Ammon's horn (tissue), 1 donor: ENCODE data around the gene SFI1.

Source experiments
- DNase-seq: peaks from one replicate; pipeline ENCODE4 v3.0.0-alpha.2; 2016; ENCODE audit warnings: low spot score

Gene SFI1

DNA sequence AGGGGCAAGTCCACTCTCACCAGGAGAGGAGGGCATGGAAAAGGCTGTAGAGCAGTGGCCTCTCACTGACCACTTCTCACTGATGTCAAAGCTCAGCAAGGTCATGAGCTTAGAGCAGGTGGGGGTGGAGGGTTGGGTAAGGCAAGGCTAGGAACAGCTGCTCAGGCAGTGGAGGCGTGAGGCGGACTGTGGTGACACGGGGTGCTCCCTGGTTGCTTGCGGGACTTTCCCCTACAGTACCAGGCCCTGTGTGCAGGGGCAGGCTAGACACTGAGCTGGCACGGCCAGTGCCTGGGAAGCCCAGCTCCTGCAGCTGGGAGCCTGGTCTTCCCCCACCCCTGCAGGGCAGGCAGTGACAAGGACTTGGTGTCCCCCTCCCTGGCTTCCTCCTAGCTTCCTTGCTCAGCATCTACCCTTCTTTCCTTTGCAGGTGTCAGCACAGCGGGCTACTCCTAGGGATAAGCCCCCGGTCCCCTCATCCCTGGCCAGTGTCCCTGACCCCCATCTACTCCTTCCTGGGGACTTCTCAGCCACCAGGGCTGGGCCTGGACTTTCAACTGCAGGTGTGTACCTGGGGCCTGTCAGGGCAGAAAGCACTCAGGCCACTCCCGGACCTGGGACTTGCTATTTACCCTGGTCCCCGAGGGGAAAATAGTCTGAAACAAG lies 120.1 kb downstream of the SFI1 start:
- no peak for DNase-seq

DNA sequence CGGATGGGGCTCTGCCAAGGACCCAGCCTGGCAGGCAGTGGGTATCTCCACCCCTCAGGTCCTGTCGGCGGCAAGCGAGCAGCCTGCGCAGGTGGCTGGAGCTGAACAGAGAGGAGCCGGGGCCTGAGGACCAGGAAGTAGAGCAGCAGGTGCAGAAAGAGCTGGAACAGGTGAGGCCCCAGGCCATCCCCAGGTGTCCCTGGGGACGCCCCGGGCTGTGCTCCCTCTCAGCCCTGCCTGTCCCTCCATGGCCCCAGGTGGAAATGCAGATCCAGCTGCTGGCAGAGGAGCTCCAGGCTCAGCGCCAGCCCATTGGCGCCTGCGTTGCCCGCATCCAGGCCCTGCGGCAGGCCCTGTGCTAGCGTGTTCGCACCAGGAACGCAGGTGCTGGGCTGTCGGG lies 121.7 kb downstream of the SFI1 start:
- DNase-seq: no peak

DNA sequence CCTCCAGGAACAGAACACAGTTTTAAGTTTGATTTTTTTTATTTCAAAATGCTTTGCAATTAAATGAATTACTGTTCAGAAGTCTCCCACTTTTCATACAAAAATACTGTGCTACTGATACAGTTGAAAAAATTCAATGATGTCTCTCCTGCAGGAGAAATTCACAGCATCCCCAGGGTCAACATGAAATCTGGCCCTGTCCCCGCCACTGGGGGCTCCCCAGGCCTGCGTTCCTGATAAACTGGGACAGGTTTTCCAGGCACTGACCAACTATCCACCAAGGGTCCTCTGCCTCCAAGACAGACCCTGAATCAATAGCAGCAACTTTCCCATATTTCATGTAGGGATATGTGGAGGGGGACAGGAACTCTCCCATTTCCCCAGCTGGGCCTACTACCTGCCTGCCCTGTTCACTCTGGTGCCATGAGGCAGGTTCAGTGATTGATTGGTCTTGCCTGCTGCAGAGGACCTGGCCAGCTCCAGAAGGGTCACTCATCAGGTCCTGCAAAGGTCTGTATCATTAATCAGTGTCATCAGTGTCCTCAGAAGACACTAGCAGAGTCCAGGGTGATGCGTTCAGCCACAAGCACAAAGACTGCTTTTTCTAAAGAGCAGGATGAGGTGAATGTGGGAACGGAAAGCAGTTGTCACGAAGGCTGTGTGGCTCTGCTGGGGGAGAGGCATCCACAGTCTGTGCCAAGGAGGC lies 122.3 kb downstream of the SFI1 start:
- DNase-seq: no peak

DNA sequence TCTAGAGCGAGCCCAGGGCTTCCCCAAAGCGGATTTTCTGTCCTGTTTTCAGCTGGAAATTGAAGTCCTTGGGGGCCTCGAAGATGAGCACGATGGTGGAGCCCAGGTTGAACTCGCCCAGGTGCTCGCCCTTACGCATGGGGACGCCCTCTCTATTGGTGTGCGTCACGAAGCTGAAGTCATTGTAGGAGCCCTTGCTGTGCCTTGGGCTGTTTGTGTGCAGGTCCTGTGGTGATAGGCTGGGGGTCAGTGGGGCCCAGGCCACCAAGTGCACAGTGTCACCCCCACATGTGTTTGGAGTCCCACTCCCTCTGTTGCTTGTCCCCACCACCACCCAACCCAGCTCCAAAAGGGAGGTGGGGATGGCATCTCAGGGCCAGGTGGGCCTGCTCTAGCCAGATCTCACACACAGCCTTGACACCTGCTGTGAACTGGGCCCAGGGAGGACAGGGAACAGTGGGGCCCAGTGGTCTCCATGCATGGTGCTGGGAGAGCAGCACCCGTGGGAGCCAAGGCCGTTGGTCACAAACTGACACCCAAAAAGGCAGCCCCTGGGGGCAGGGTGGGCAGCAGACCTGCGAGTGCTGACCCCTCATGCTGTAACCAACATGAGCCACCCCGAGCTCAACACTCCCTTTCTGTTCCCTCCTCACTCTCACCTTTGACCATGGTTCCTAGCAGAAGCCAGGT lies 123.4 kb downstream of the SFI1 start:
- DNase-seq: no peak

DNA sequence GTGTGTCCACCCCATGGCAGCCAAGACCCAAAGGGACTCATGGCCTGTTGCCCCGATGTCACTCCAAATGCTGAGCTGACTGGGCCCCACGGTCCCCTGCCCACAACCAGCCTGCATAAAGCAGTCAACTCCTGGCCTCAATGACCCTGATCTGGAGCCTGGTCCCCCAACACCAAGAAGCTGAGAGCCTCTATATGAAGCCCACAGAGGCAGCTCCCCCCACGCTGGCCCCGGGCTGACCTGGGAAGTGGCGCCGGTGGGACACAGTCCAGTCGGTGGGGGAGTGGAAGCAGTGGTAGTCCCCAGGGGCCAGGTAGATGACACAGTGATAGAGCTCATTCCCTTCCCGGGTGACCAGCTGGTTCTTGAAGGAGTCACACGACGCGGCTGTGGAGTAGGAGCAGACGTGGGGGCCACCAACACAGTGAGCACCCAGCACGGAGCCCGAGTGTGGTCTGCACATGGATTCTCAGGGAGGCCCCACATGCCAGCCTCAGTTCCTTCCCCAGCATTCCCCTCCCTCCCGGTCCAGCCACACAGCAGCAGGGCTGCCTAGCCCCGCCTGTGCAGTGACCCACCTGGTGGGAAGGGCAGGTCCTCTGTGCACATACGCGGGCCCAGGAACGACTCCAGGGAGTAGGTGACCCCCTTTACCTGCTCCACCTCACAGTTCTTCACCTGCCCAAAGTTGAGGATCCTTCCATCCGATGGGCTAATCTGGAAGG lies 124.6 kb downstream of the SFI1 start:
- no peak for DNase-seq

DNA sequence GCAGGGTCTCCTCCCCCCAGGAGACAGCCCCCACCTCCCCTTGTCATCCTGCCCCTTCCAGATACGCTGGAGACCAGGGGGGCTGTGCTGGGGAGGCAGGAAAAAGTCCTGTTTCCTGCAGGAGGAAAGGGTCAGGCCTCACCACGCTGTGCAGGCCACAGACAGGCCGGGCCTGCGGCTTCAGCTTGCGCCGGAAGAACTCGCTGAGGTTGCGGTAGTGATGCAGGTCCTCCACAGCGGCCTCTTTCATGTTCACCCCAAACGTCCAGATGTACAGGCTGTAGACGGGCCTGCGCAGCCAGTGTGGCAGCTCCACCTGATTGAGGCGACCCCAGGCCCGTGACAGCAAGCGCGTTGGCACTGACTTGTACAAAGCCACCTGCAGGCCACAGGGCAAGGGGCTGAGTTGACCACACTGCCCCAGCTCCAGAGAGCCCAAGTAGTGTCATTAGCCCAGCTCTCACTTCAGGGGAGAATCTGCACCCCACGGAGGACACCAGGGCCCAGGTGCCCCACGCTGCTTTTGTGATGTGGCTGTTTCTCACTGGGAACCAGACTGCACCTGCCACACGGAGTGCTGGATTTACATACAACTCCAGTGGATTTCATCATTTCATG lies 125.3 kb downstream of the SFI1 start:
- DNase-seq: no peak

DNA sequence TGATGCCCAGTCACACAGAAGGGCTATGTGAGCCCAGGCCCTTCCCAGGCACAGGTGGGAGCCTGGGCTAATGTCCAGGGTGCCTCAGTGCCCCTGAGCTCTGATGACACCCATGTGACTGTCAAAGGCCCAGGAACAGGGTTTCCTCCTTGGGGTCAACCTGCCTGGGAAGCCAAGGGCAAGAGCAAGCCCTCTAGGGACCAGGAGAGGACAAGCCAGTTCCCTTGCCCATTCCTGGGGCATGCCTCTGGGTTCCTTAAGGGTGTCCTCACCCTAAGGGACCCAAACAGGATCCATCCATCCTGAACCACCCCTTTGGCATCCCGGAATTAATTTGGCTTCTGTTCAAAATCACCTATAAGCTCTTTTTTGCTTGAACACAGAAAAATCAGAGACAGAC lies 126.6 kb downstream of the SFI1 start:
- DNase-seq: no peak

DNA sequence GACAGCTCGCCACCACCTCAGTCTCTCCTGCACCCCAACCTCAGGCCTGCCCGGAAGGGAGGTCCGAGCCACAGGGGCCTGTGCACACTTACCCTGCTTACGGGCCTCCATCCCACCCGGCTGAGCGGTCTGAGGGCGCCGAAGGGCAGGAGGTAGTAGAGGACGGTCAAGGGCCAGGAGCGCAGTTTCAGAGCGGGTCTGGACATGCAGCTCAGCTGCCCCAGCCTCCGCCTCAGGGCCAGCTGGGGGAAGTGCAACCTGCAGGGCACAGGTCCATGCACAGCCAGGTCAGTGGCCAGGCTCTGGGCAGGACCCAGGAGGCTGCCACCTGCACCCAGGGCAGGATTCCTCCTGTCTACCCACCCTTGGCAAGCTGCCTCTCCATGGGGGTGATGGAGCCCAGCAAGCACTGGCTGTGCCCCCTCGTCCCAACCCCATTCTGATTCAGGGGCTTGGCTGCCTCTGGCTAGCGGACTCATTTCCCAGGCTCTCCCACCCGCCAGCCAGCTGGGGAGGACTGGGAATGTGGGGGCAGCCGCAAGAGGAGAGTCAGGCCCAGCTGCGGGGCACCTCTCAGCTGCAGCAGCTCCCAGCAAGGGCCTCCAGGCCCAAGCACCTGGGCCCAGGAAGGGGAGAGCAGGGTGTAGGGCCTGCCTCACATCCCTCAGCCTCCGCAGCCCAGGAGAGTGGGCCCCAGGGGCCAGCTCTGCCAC lies 127.4 kb downstream of the SFI1 start:
- DNase-seq: no peak

DNA sequence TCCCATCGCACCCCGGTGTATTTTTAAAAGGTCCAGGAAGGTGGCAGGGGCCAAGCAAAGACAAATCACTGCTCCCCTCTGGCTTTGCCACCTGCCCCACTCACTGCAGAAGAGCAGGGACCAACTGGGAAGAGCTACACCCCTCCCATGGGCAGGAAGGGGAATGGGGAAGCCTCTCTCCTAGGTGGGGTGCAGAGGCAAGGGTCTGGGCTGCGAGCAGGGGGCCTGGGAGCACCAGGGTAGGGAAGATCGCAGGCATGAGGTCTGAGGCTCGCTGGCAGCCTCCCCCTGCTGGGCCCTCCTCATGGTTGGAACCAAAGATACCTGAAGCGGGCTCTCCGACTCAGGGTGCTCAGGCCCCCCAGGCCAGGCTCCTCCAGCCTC lies 128.9 kb downstream of the SFI1 start:
- no peak for DNase-seq

DNA sequence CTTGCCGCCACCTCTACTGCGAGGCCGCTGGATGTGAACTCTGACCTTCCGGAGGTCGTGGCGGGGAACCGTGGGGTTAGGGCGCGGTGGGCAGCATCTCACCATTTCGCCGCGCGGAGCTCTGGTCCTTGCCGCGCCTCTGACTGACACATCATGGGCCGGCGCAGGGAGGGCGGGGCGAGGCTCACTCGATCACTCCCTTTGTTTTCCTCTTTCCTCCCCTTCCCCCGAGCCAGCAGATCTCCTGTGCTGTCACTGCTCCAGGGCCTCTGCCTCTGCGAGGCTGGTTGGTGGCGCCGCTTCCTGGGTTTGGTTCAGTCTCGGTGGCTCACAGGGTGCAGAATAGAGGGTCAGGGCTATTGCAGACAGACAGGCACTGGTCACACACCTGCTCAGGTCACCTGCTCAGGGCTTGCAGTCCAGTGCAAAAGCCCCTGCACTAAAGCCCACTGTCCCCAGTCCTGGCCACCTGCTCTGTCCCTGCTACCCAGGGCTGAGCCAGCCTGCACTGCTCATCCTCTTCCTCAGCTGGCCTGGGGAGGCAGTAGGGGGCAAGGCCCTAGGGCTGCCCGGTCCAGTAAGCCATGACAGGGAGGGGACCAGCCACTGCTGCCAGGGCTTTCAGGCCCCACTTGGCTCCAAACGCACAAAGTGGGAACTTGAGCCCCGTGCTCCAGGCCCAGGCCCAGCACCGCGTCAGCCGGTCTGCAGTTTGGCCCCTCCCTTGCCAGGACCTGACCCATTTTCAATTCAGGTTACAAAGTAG lies 129.5 kb downstream of the SFI1 start:
- peak; percentile 85 for DNase-seq

DNA sequence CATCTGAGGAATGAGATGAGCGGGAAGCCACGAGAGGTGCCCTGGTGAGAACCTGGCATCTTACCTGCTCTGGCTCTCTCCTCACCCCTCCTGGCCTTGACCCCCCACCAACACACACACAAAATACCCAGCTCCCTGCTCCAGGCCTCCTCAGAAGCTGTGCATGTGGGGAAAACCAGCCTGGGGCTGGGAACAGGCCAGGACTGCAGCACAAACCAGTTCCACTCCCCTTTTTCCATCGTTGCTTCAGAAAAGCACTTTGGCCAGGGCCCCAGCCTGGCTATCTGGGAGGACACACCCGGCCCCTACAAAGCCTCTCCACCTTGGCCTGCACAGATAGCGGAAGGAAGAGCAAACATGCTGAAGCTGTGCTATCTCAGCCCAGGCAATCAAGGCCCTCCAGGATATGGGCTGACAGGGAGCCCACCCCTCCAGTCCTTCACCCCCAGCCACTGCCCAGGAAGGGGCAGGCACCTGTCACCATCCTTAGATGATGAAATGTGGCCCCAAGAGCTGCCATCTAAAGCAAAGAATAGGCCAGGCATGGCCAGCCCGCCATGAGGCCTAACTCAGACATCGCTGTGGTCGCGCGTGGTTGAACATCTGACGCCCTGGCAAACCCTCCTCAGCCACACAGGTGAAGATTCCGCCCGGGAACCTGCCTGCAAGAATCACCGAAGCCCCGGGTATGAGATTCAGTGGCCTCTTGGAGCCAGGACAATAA lies 130.3 kb downstream of the SFI1 start:
- DNase-seq: no peak

DNA sequence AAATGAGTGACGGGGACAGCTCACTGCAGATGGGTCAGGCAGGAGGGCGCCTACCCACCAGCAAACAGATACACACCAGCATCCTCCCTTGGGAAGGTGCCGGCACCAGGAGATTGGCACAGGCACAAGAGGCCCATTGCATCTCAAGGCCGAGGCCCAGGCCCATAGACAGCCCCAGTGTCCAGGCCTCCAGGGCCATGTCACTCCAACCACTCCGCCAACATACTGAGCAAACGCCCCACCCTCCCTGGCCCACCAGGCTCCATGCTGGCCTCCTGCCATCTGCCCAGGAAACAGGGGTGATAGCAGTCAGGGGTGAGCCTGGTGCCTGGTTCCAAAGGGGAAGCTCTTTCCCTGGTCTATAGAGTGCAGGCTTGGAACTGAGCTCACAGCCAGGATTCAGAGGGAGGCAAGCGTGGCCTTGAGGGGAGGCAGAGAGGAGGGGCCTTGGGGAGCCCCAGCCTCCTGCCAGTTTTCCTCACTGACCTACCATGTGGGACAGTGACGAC lies 130.9 kb downstream of the SFI1 start:
- DNase-seq: no peak

DNA sequence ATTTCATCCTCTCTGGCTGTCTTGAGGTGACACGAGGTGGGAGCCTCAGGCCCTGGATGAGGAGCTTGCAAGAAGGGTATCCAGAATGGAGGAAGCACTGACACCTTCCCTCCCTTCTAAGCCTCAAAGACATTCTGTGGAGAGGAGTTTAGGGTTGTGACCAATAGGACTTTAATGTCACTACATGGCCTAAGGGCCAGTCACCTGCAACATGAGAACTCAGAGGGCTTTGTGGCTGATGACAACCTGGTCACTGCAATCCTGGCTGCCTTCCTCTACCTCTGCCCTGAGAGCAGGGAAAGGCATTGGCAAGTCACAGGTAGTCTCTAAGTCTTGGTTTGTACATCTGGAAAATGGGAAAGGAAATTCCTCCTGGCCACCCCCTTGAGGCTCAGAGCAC lies 132.0 kb downstream of the SFI1 start:
- DNase-seq: no peak

DNA sequence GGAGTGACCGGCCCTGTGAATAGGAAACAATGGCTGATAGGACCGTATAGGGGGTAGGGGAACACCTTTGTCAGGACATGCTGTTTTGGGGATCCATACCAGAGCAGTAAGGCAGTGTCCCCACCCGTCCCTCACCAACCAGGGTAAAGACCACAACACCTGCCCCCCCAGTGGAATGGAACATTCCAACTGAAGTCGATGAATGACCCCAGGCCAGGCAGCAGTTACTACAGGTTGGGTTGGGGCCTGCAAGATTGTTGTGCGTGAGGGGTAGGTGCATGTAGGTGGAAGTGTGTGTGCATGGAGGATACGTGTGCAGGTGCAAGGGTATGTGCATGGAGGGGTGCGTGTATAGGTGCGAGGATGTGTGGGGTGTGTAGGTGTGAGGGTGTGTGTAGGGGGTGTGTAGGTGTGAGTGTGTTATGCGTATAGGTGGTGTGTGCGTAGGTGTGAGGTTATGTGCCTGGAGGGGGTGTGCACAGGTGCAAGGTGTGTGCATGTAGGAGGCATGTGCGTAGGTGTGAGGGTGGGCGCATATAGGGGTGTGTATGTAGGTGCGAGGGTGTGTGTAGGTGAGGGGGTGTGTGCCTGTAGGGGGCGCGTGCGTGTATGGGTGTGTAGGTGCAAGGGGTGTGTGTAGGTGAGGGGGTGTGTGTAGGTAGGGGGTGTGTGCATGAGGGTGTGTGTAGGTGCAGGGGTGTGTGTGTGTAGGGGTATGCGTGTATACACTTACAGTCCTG lies 132.8 kb downstream of the SFI1 start:
- no peak for DNase-seq

DNA sequence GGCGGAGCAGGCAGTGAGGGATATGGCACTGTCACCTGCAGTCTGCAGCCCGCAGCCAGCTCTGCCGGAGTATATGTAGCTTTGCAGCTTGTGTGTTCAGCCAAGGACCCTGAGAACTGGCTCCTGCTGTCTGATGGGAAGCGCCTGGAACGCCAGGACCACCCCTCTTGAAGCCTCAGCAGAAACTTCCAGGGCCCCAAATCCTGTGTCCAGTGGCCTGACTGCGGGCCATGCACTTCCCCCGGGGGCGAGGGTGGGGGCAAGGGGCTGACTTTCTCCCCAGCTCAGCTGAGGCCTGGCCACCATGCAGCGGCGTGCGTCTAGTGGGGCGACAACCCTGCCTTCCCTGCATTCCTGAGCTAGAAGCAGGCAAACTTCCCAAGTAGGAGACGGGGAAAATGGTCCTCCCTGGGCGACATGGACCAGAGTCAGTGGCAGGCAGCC lies 133.4 kb downstream of the SFI1 start:
- DNase-seq: no peak

DNA sequence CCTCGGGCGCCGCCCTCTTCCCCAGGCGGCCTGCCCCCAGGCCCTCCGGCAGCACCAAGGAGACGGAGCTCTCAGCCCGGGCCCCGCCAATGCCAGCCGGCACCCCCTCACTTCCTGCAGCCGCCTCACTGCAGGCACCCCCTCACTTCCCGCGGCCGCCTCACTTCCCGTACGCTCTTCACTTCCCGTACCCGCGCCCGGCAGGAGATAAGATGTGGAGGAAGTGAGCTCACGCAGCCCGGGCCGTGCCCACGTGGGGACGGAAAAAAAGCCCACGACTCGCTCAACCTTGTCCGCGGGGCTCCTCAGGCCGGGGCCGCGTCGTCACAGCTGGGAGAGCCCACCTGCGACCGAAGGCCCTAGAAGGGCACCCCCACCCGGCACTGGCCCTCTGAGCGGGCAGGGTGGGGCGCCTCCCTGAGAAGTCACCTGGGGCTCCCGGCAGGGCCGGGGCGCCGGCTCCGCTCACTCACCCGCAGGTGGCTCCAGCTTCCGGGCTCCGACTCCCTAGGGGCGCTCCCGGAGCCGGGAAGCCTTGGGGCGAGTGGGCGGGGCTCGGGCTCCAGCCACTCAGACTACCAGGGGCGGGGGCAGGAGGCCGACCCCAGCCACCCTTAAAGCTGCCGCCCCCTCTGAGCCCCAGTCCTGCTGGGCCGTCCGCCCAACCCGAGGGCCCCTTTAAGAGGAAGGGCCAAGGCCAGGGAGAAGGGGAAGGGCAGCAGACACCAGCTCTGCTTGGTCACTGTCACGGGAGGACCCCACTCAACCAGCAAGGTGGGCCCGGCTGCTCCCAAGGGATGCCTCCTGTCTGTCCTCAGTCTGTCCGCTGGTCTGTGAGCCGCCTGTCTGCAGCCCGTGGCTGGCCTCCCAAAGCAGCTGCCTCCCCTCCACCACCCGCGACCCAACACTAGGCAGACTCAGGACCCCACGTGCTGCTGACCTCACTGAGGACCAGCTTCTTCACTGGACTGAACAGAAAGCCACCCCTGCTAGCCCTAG lies 134.3 kb downstream of the SFI1 start:
- peak; percentile 85 for DNase-seq

DNA sequence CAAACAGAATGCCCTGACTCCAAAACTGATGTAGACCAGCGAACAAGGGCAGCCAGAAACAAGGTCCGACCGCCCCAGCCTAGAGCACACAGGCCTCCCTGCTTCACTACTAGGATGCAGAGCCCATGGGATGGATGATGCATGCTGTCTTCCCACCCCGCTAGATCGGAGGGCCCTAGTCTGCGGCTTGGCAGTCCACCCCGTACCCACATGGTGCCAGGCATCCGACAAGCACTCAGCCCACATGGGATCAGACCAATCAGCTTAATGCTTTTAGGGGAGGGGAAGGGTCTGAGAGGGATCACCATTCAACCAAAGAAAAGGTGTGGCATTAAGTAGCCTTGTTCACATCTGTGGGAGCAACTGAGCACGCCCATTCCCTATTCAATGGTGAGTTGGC lies 135.1 kb downstream of the SFI1 start:
- peak; percentile 22 for DNase-seq
